ENCODE data around the gene CLECL1.

DNA sequence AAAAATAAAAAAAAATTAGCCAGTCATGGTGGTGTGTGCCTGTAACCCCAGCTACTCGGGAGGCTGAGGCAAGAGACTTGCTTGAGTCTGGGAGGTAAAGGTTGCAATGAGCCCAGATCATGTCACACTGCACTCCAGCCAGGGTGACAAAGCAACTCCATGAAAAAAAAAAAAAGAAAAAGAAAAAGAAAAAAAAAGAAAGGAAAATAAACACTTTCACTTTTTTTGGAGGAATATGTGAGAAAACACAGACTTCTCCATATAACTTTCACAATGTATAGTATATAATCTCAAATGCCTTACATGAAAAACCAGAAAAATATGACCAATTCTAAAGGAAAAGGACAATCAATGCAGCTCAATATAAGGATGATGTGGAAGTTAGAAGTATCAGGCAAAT lies 8.9 kb downstream of the CLECL1 start:
- TF ChIP-seq, protein P1, sequence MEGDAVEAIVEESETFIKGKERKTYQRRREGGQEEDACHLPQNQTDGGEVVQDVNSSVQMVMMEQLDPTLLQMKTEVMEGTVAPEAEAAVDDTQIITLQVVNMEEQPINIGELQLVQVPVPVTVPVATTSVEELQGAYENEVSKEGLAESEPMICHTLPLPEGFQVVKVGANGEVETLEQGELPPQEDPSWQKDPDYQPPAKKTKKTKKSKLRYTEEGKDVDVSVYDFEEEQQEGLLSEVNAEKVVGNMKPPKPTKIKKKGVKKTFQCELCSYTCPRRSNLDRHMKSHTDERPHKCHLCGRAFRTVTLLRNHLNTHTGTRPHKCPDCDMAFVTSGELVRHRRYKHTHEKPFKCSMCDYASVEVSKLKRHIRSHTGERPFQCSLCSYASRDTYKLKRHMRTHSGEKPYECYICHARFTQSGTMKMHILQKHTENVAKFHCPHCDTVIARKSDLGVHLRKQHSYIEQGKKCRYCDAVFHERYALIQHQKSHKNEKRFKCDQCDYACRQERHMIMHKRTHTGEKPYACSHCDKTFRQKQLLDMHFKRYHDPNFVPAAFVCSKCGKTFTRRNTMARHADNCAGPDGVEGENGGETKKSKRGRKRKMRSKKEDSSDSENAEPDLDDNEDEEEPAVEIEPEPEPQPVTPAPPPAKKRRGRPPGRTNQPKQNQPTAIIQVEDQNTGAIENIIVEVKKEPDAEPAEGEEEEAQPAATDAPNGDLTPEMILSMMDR (IDR thresholded peaks at IDR 0.05 in 4 of 5, conservative IDR thresholded peaks at IDR 0.05 in 1 of 5), result no peak
- no peak for TF ChIP-seq POLR2A (IDR thresholded peaks at IDR 0.05)
